Heart right ventricle (tissue), 16 donors: Measurements from ENCODE around the gene NAALADL2. TPM values are rescaled to one million over a fixed set of nuclear protein-coding genes. Genes with fewer than 3 reads are reported as not detected.
A peak's percentile ranks its signal among the peaks of the same experiment; 100 is the strongest.

Experiments
- ATAC-seq, 8 donors: fragments of 200-7000 bp; cut with Tn5 transposase; one replicate each; pipeline ENCODE4 v1.9.1; 2020; ENCODE audit warnings: mild to moderate bottlenecking in 8 of 8, moderate library complexity in 8 of 8, moderate number of reproducible peaks in 1 of 8
- DNase-seq, 2 donors: peaks; one replicate each; pipeline ENCODE4 v3.0.0-alpha.2; 2020
- H3K27ac ChIP-seq, 10 donors: fragments of 200-600 bp; sonication (generic) in 2 of 10; one replicate each; pipeline versions ENCODE4 v1.5.0 to v1.8.0; 2020 to 2022; ENCODE audit warnings: mild to moderate bottlenecking in 3 of 10
- H3K27me3 ChIP-seq, 7 donors: fragments of 200-600 bp; one replicate each; pipeline ENCODE4 v1.8.0; 2021 to 2022; ENCODE audit warnings: mild to moderate bottlenecking in 2 of 7
- H3K36me3 ChIP-seq, 9 donors: fragments of 200-600 bp; sonication (generic) in 1 of 9; one replicate each; pipeline versions ENCODE4 v1.5.0 to v1.8.0; 2020 to 2022; ENCODE audit warnings: mild to moderate bottlenecking in 2 of 9
- H3K4me1 ChIP-seq, 9 donors: fragments of 200-600 bp; sonication (generic) in 1 of 9; one replicate each; pipeline versions ENCODE4 v1.5.0 to v1.8.0; 2020 to 2022; ENCODE audit warnings: mild to moderate bottlenecking in 4 of 9
- H3K4me3 ChIP-seq, 10 donors: fragments of 200-600 bp; sonication (generic) in 2 of 10; one replicate each; pipeline versions ENCODE4 v1.5.0 to v1.8.0; 2020 to 2022; ENCODE audit warnings: mild to moderate bottlenecking in 7 of 10, moderate library complexity in 2 of 10
- H3K9me3 ChIP-seq, 11 donors: fragments of 200-600 bp in 10 of 11; sonication (generic) in 2 of 11; one replicate each; pipeline versions ENCODE4 v1.5.0 to v1.8.0; 2013 to 2022; ENCODE audit warnings: mild to moderate bottlenecking in 2 of 11, control low read depth in 1 of 11, moderate library complexity in 1 of 11
- CTCF ChIP-seq, 9 donors: fragments of 200-600 bp; sonication (generic) in 2 of 9; IDR thresholded peaks; one replicate each; pipeline versions ENCODE4 v1.5.0 to v1.8.0; 2021 to 2022; ENCODE audit warnings: antibody characterized with exemption in 9 of 9, mild to moderate bottlenecking in 5 of 9, moderate library complexity in 1 of 9
- WGBS, 2 donors: extraction: QIAGEN DNeasy Blood & Tissue Kit; methylation state at CpG; one replicate each; pipeline ENCODE4 v1.1.7; 2013; ENCODE audit warnings: inconsistent platforms in 1 of 2; 5-methylcytosine and 5-hydroxymethylcytosine counted together
- intact Hi-C, 10 donors: fragments of 100-400 bp; cut with DNase I; formaldehyde crosslinking; loops; one replicate each; pipeline versions ENCODE4 v1.11.1 to v1.14.2; 2022
- polyA plus RNA-seq, 2 donors: library from polyadenylated mRNA; stranded (reverse); fragments of 200-250 nt; gene quantifications; one replicate each; pipeline ENCODE4 v1.2.3, GENCODE V29; 2013
- total RNA-seq, 10 donors: library from RNA; stranded (reverse); fragmentation: NEBNext Ultra II Directional in 3 of 10; extraction: Animal tissue kit (Norgen Biotek cat#: 25700) in 3 of 10; gene quantifications; one replicate each; pipeline versions ENCODE4 v1.2.1 to v1.2.4, GENCODE V29; 2021 to 2023
- donor health status: Arrhythmogenic right ventricular cardiomyopathy.
- donor health status: ischemic (EF 13 %, LVEDD 7.1; RV severe dilation, severe dysfunction).
- donor health status: healthy with polysubstance abuse.
- donor health status: DM: no; HTN: yes; CAD: no.
- donor health status: DM: no; HTN: no; CAD: no.
- donor health status: ischemic (EF 25% LVEDD 6.9; RV normal size, moderate dysfunction).
- donor health status: ischemic (EF 25% LVEDD 5.7; RV mildly dilated, moderate dysfunction).
- donor health status: healthy.
- donor health status: DM: yes; HTN: yes; CAD: no.
- donor health status: Ischemic cardiomyopathy.
- donor health status: ischemic (EF 35%, LVEDD 5.7; RV mildly dilated, moderate dysfunction).
- donor health status: nonischemic (EF 11% LVEDD 7.7; RV severe dilation, severe dysfunction).
- donor health status: DM: yes; HTN: yes; CAD: no.
- donor health status: PGD.
- donor health status: ischemic (EF 29% LVEDD 5.4; RV normal size, mild dysfunction).
- donor health status: nonischemic (EF 23%, LVEDD 6.1; RV moderate dilation, normal function).

NAALADL2 gene
- total and polyA plus RNA-seq, 12 donors, result 0.36 to 11.9 (median 5.2) TPM

DNA sequence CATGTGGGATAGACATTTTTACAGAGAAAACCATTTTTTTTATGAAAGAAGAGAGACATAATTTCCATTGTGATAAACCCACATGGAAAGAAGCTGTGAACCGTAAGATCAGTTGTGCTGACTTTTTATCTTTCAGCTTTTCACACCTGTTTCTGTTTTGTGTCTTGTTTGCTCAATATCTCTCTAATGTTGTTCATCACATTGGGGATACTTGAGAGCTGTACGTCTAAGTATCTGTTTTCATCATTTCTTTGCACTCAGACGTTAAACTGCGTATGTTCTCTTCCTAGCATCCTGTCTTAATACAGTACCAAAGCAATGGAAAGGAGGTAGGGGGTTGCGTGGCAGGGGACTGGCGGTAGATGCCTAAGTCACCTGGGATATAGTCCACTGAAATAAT is 449.0 kb downstream of the NAALADL2 start:
- peaks cover 0 to 24% (median 0%) of the 10 kb centered on the region in 9 donors for H3K4me1 ChIP-seq
- H3K36me3 ChIP-seq, result no peaks in the 10 kb centered on the region
- H3K27ac ChIP-seq, result no peak overlapping the region
- WGBS, 2 donors, result 56% methylated on average over 6 of the region's 6 CpGs
- intact Hi-C loops, result no loop called here
- H3K4me3 ChIP-seq, result peak overlapping the region in 5 of 10 donors; percentile 10 to 30 (median 15)
- DNase-seq (no peak), ATAC-seq (no peak)
- peaks cover 0 to 3% (median 0%) of the 10 kb centered on the region in 11 donors for H3K9me3 ChIP-seq
- no peaks in the 10 kb centered on the region for H3K27me3 ChIP-seq
- TF ChIP-seq CTCF (IDR thresholded peaks at IDR 0.05), result no peak

DNA sequence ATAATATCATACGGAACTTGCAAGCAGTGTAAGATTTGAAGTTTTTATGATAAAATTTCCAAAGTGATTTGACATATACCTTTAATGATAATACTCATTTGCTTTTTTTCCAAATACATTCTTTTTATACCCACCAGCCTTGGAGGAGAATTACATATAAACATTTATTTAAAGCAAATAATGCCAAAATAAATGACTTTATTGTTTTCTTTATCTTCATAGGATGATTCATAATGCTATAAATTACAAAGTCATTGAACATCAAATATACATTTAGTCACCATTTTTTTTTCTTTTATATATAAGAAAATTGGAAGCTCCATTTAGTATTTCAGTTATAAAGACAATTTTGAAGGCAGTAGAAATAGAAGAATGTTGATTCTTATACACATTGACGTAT is 450.9 kb downstream of the NAALADL2 start:
- H3K27ac ChIP-seq, result no peak overlapping the region
- DNase-seq (no peak), ATAC-seq (no peak)
- no peak for TF ChIP-seq CTCF (IDR thresholded peaks at IDR 0.05)
- H3K27me3 ChIP-seq, result no peaks in the 10 kb centered on the region
- no peaks in the 10 kb centered on the region for H3K36me3 ChIP-seq
- no peak overlapping the region for H3K4me3 ChIP-seq
- 98% methylated on average over 2 of the region's 2 CpGs for WGBS, 2 donors
- peaks cover 0 to 3% (median 0%) of the 10 kb centered on the region in 11 donors for H3K9me3 ChIP-seq
- intact Hi-C loops, result no loop called here
- peaks cover 0 to 9% (median 0%) of the 10 kb centered on the region in 9 donors for H3K4me1 ChIP-seq

DNA sequence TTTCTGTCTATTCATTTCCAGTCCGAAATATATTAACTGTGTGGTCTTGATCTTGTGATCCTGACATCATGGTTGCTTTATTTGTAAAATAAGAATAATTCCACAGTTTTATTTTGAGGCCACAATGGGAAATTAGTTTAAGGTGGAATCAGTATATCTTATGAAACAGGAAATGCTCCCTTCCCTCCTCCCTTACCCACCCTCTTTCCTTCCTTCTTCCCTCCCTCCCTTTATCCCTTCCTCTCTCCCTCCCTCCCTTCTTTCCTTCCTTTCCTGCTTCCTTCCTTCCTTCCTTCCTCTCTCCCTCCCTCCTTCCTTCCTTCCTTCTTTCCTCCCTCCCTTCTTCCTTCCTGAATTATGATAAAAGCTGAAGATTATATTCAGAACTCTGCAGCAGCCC is 452.3 kb downstream of the NAALADL2 start:
- Histone ChIP-seq H3K36me3 (no peaks in the 10 kb centered on the region), H3K9me3 (peaks cover 0 to 3% (median 0%) of the 10 kb centered on the region in 11 donors), H3K27ac (no peak overlapping the region), H3K27me3 (no peaks in the 10 kb centered on the region), H3K4me1 (peaks cover 0 to 9% (median 0%) of the 10 kb centered on the region in 9 donors), H3K4me3 (no peak overlapping the region)
- 89 to 91% methylated on average over 1 of the region's 1 CpG for WGBS, 2 donors
- intact Hi-C loops, result no loop called here
- DNase-seq (no peak), ATAC-seq (no peak)
- TF ChIP-seq CTCF (IDR thresholded peaks at IDR 0.05), result no peak

DNA sequence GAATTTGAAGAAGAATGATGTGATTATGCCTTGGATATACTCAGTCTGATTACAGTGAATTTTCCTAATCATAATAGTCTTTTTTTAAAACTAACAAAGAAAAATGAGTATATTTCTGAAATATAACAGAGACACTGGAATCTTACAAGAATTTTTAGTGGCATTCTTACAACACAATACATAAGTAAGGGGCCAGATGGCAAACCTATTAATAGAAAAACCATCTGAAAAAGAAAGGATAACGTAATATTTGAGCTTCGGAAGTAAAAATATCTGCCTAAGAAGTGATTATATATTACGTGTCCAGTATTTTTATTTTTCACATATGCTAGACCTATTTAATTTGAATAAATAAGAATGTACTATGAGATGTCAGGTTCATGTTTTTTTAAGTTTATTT is 452.8 kb downstream of the NAALADL2 start:
- intact Hi-C loops, result no loop called here
- DNase-seq, result no peak

More for the DNA sequence above, 452.8 kb downstream of the NAALADL2 start:
- H3K4me1 ChIP-seq, result peaks cover 0 to 9% (median 0%) of the 10 kb centered on the region in 9 donors
- WGBS, 2 donors, result 43 to 53% methylated on average over 3 of the region's 3 CpGs
- no peaks in the 10 kb centered on the region for H3K36me3 ChIP-seq
- H3K4me3 ChIP-seq, result no peak overlapping the region
- peaks cover 0 to 3% (median 0%) of the 10 kb centered on the region in 11 donors for H3K9me3 ChIP-seq
- ATAC-seq, result no peak
- TF ChIP-seq CTCF (IDR thresholded peaks at IDR 0.05), result no peak
- H3K27me3 ChIP-seq, result no peaks in the 10 kb centered on the region
- no peak overlapping the region for H3K27ac ChIP-seq
